Measurements from ENCODE around the gene SEMA4A. TPM values are rescaled to one million over a fixed set of nuclear protein-coding genes. Genes with fewer than 3 reads are reported as not detected.
"Not testable (repeated sequence)": the region's sequence is repeated elsewhere in the genome, so short reads cannot be mapped to it uniquely, and the experiment has no call there.

The SEMA4A gene
- total and polyA plus RNA-seq, 5 donors, result 2.3 to 3.7 (median 2.7) TPM

GRCh38 chr1:156113282-156113950 lies 40.0 kb upstream of the SEMA4A start:
- DNase-seq (no peak), ATAC-seq (no peak)
- Histone ChIP-seq H3K27me3 (ENCODE audit: control insufficient read depth, insufficient read depth) (no peaks in the 10 kb centered on the region), H3K4me1 (ENCODE audit: control insufficient read depth, insufficient read depth, low read length) (peaks cover 6% of the 10 kb centered on the region), H3K27ac (ENCODE audit: low read length) (peak overlapping the region; percentile 65), H3K4me3 (ENCODE audit: low read length) (no peak overlapping the region), H3K9me3 (ENCODE audit: control insufficient read depth, low read length) (no peaks in the 10 kb centered on the region)
- intact Hi-C loops (cut with DNase I), result no loop called here
- 49% methylated on average over 4 of the region's 4 CpGs for WGBS

- peak within 1 kb of the TSS; percentile 99 for H3K27ac ChIP-seq (ENCODE audit: low read length)
- no peaks in the 10 kb centered on the region for H3K27me3 ChIP-seq (ENCODE audit: control insufficient read depth, insufficient read depth)
- ATAC-seq (peak; percentile 93 to 94), DNase-seq (peak; percentile 95 to 97 (median 96))
- intact Hi-C loops (cut with DNase I), result no loop called here
- H3K9me3 ChIP-seq (ENCODE audit: control insufficient read depth, low read length), result no peaks in the 10 kb centered on the region
- H3K4me3 ChIP-seq (ENCODE audit: low read length), result peak within 1 kb of the TSS; percentile 97
- peaks cover 5% of the 10 kb centered on the region for H3K4me1 ChIP-seq (ENCODE audit: control insufficient read depth, insufficient read depth, low read length)
- 2% methylated on average over 37 of the region's 37 CpGs for WGBS
These were observed 39.1 kb upstream of the SEMA4A start, which contains the start of gene LMNA for GRCh38 chr1:156114101-156114918. Gene LMNA, plus strand, starts transcription at chr1:156114711. Its CDS starts 208 bp downstream, at chr1:156114919.

GRCh38 chr1:156114919-156115513 lies 38.4 kb upstream of the SEMA4A start:
- no peaks in the 10 kb centered on the region for H3K27me3 ChIP-seq (ENCODE audit: control insufficient read depth, insufficient read depth)
- intact Hi-C loops (cut with DNase I), result no loop called here
- ATAC-seq, result peak; percentile 43 to 47
- H3K9me3 ChIP-seq (ENCODE audit: control insufficient read depth, low read length), result no peaks in the 10 kb centered on the region
- H3K4me1 ChIP-seq (ENCODE audit: control insufficient read depth, insufficient read depth, low read length), result peaks cover 9% of the 10 kb centered on the region
- WGBS, result under 1% methylated on average over 49 of the region's 49 CpGs
- peak; percentile 50 to 83 (median 79) for DNase-seq
- H3K27ac ChIP-seq (ENCODE audit: low read length), result peak overlapping the region; percentile 99
- peak overlapping the region; percentile 97 for H3K4me3 ChIP-seq (ENCODE audit: low read length)

- H3K4me1 ChIP-seq (ENCODE audit: control insufficient read depth, insufficient read depth, low read length), result peaks cover 16% of the 10 kb centered on the region
- peak; percentile 21 to 30 for ATAC-seq
- peak overlapping the region; percentile 99 for H3K27ac ChIP-seq (ENCODE audit: low read length)
- DNase-seq, result peak; percentile 63 to 85 (median 85)
- H3K4me3 ChIP-seq (ENCODE audit: low read length), result peak overlapping the region; percentile 97
- H3K27me3 ChIP-seq (ENCODE audit: control insufficient read depth, insufficient read depth), result no peaks in the 10 kb centered on the region
- no peaks in the 10 kb centered on the region for H3K9me3 ChIP-seq (ENCODE audit: control insufficient read depth, low read length)
- WGBS, result 1% methylated on average over 19 of the region's 19 CpGs
- intact Hi-C loops (cut with DNase I), result no loop called here
These were observed 37.6 kb upstream of the SEMA4A start for GRCh38 chr1:156115514-156116374.

- ATAC-seq; intact Hi-C loops (cut with DNase I): not testable (repeated sequence)
- WGBS, result 47% methylated on average over 5 of the region's 5 CpGs
These were observed 36.7 kb upstream of the SEMA4A start for GRCh38 chr1:156116731-156117130.

GRCh38 chr1:156117414-156118176 lies 35.8 kb upstream of the SEMA4A start:
- H3K27me3 ChIP-seq (ENCODE audit: control insufficient read depth, insufficient read depth), result no peaks in the 10 kb centered on the region
- 56% methylated on average over 13 of the region's 13 CpGs for WGBS
- intact Hi-C loops (cut with DNase I), result no loop called here
- H3K9me3 ChIP-seq (ENCODE audit: control insufficient read depth, low read length), result no peaks in the 10 kb centered on the region
- no peak for ATAC-seq
- peak overlapping the region; percentile 54 for H3K27ac ChIP-seq (ENCODE audit: low read length)
- peaks cover 25% of the 10 kb centered on the region for H3K4me1 ChIP-seq (ENCODE audit: control insufficient read depth, insufficient read depth, low read length)
- peak in 1 of 3 donors; percentile 60 for DNase-seq
- peak overlapping the region; percentile 27 for H3K4me3 ChIP-seq (ENCODE audit: low read length)

More at GRCh38 chr1:156116731-156117130, 36.7 kb upstream of the SEMA4A start:
- peaks cover 23% of the 10 kb centered on the region for H3K4me1 ChIP-seq (ENCODE audit: control insufficient read depth, insufficient read depth, low read length)
- H3K4me3 ChIP-seq (ENCODE audit: low read length), result peak overlapping the region; percentile 97
- H3K27me3 ChIP-seq (ENCODE audit: control insufficient read depth, insufficient read depth); H3K9me3 ChIP-seq (ENCODE audit: control insufficient read depth, low read length): not testable (repeated sequence)
- H3K27ac ChIP-seq (ENCODE audit: low read length), result peak overlapping the region; percentile 99
- DNase-seq, result peak in 1 of 3 donors; percentile 38

GRCh38 chr1:156118177-156118868 lies 35.1 kb upstream of the SEMA4A start:
- peak in 2 of 3 donors; percentile 61 to 85 for DNase-seq
- H3K27ac ChIP-seq (ENCODE audit: low read length), result peak overlapping the region; percentile 79
- no peaks in the 10 kb centered on the region for H3K27me3 ChIP-seq (ENCODE audit: control insufficient read depth, insufficient read depth)
- ATAC-seq, result peak in 1 of 2 donors; percentile 20
- 30% methylated on average over 8 of the region's 8 CpGs for WGBS
- intact Hi-C loops (cut with DNase I), result no loop called here
- H3K4me3 ChIP-seq (ENCODE audit: low read length), result peak overlapping the region; percentile 27
- peaks cover 29% of the 10 kb centered on the region for H3K4me1 ChIP-seq (ENCODE audit: control insufficient read depth, insufficient read depth, low read length)
- no peaks in the 10 kb centered on the region for H3K9me3 ChIP-seq (ENCODE audit: control insufficient read depth, low read length)

- Histone ChIP-seq H3K4me3 (ENCODE audit: low read length) (peak overlapping the region; percentile 13), H3K9me3 (ENCODE audit: control insufficient read depth, low read length) (no peaks in the 10 kb centered on the region), H3K4me1 (ENCODE audit: control insufficient read depth, insufficient read depth, low read length) (peaks cover 36% of the 10 kb centered on the region), H3K27ac (ENCODE audit: low read length) (peak overlapping the region; percentile 92), H3K27me3 (ENCODE audit: control insufficient read depth, insufficient read depth) (no peaks in the 10 kb centered on the region)
- ATAC-seq (peak in 1 of 2 donors; percentile 5), DNase-seq (peak; percentile 64 to 77 (median 73))
- intact Hi-C loops (cut with DNase I), result no loop called here
- WGBS, result 48% methylated on average over 3 of the region's 3 CpGs
These were observed 33.7 kb upstream of the SEMA4A start for GRCh38 chr1:156119503-156120209.

DNA sequence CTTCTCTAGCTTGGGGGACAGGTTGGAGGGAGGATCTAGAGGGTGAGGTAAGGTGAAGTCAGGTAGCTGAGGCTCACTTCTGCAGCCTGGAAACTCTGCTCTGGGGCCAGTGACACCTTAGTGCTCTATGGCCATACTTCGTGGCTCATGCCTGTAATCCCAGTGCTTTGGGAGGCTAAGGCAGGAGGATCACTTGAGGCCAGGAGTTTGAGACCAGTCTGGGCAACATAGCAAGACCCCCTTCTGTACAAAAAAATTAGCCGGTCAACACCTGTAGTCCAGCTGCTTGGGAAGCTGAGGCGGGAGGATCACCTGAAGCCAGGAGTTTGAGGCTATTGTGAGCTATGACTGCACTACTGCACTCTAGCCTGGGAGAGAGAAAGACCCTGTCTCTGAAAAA lies 33.1 kb upstream of the SEMA4A start:
- no peak for DNase-seq
- H3K27ac ChIP-seq (ENCODE audit: low read length), result peak overlapping the region; percentile 92
- intact Hi-C loops (cut with DNase I), result no loop called here
- no peaks in the 10 kb centered on the region for H3K9me3 ChIP-seq (ENCODE audit: control insufficient read depth, low read length)
- peaks cover 42% of the 10 kb centered on the region for H3K4me1 ChIP-seq (ENCODE audit: control insufficient read depth, insufficient read depth, low read length)
- WGBS, result 82% methylated on average over 3 of the region's 3 CpGs
- no peaks in the 10 kb centered on the region for H3K27me3 ChIP-seq (ENCODE audit: control insufficient read depth, insufficient read depth)
- peak overlapping the region; percentile 13 for H3K4me3 ChIP-seq (ENCODE audit: low read length)
- no peak for ATAC-seq
